Measurements from ENCODE around the gene ENTPD1.

DNA sequence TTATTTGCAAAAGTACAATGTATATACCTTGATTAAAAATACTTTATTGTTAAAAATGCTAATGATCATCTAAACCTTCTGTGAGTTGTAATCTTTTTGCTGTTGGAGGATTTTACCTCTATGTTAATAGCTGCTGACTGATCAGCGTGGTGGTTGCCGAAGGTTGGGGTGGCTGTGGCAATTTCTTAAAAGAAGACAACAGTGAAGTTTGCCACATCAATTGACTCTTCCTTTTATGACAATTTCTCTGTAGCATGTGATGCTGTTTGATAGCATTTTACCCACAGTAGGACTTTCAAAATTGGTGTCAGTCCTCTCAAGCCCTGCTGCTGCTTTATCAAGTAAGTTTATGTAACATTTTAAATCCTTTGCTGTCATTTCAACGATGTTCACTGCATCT, 16.9 kb upstream of the ENTPD1 start:
- TF ChIP-seq, protein P1, sequence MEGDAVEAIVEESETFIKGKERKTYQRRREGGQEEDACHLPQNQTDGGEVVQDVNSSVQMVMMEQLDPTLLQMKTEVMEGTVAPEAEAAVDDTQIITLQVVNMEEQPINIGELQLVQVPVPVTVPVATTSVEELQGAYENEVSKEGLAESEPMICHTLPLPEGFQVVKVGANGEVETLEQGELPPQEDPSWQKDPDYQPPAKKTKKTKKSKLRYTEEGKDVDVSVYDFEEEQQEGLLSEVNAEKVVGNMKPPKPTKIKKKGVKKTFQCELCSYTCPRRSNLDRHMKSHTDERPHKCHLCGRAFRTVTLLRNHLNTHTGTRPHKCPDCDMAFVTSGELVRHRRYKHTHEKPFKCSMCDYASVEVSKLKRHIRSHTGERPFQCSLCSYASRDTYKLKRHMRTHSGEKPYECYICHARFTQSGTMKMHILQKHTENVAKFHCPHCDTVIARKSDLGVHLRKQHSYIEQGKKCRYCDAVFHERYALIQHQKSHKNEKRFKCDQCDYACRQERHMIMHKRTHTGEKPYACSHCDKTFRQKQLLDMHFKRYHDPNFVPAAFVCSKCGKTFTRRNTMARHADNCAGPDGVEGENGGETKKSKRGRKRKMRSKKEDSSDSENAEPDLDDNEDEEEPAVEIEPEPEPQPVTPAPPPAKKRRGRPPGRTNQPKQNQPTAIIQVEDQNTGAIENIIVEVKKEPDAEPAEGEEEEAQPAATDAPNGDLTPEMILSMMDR (IDR thresholded peaks at IDR 0.05): no peak
- no peak for TF ChIP-seq POLR2A (IDR thresholded peaks at IDR 0.05)

All from adrenal gland (tissue), 5 donors.